A673 (cell line): ENCODE measurements around the gene SERINC2. TPM values are rescaled to one million over a fixed set of nuclear protein-coding genes. Genes with fewer than 3 reads are reported as not detected.
"Not testable (repeated sequence)": the region's sequence is repeated elsewhere in the genome, so short reads cannot be mapped to it uniquely, and the experiment has no call there.

Experiments used
- BruUV-seq: library from RNA; stranded (reverse); fragments of 400-500 nt; replicated peaks from 2 replicates; lab custom pipeline; 2021; lab: Mats Ljungman, UMichigan
- CTCF ChIA-PET: fragments of 300-600 bp; sonication (Branson Sonifier 250); formaldehyde crosslinking; loops from one replicate; lab custom pipeline; 2022; ENCODE audit warnings: antibody characterized with exemption; lab: Charles Lee
- POLR2A ChIA-PET: fragments of 300-600 bp; sonication (Branson Sonifier 250); formaldehyde crosslinking; loops from one replicate; lab custom pipeline; 2022; ENCODE audit warnings: antibody characterized with exemption; ENCODE audit not compliant: low non-redundant PET; lab: Charles Lee
- DNase-seq: peaks from one replicate; pipeline ENCODE4 v3.0.0-alpha.2; 2015; ENCODE audit warnings: low spot score
- H3K27ac ChIP-seq: fragments of 200-600 bp; sonication (generic); 2 replicates; pipeline ENCODE4 v1.5.1; 2016; ENCODE audit warnings: mixed run types, low read depth, mild to moderate bottlenecking, mixed read lengths, antibody characterized with exemption, low read length; ENCODE audit not compliant: poor library complexity, severe bottlenecking
- H3K27me3 ChIP-seq: fragments of 200-600 bp; sonication (generic); replicated peaks from 2 replicates; pipeline ENCODE4 v1.6.1; 2017; ENCODE audit warnings: mixed run types, low read depth, mild to moderate bottlenecking, mixed read lengths, antibody characterized with exemption, low read length; ENCODE audit not compliant: insufficient read depth, poor library complexity
- H3K36me3 ChIP-seq: fragments of 200-600 bp; sonication (generic); 2 replicates; pipeline ENCODE4 v1.6.1; 2016; ENCODE audit warnings: mixed run types, mild to moderate bottlenecking, mixed read lengths, antibody characterized with exemption, low read length; ENCODE audit not compliant: insufficient read depth, poor library complexity, severe bottlenecking
- H3K4me1 ChIP-seq: fragments of 200-600 bp; sonication (generic); 2 replicates; pipeline ENCODE4 v1.6.1; 2017; ENCODE audit warnings: mixed run types, mild to moderate bottlenecking, mixed read lengths, antibody characterized with exemption, low read length; ENCODE audit not compliant: insufficient read depth, poor library complexity, severe bottlenecking
- H3K4me3 ChIP-seq: fragments of 200-600 bp; sonication (generic); 2 replicates; pipeline ENCODE4 v1.5.1; 2016; ENCODE audit warnings: low read depth, mixed run types, mild to moderate bottlenecking, mixed read lengths, low read length; ENCODE audit not compliant: poor library complexity, severe bottlenecking
- H3K9me3 ChIP-seq: fragments of 200-600 bp; sonication (generic); 2 replicates; pipeline ENCODE4 v1.6.1; 2016; ENCODE audit warnings: mixed run types, low read depth, mild to moderate bottlenecking, mixed read lengths, antibody characterized with exemption, low read length; ENCODE audit not compliant: poor library complexity, severe bottlenecking
- CTCF ChIP-seq: fragments of 300-800, 200-600 bp; sonication (generic); conservative IDR thresholded peaks from 2 replicates; pipeline ENCODE4 v1.5.1; 2017; ENCODE audit warnings: low read depth, mild to moderate bottlenecking, antibody characterized with exemption, low read length, moderate library complexity, mixed read lengths
- EZH2 ChIP-seq: fragments of 200-600 bp; sonication (generic); IDR thresholded peaks from 2 replicates; pipeline ENCODE4 v1.6.1; 2017; ENCODE audit warnings: borderline replicate concordance, low read depth, mild to moderate bottlenecking, mixed read lengths, antibody characterized with exemption, low read length; ENCODE audit not compliant: poor library complexity, severe bottlenecking
- intact Hi-C: fragments of 100-400 bp; cut with micrococcal nuclease; formaldehyde crosslinking; loops from one replicate; pipeline ENCODE4 v1.10.0; 2022; ENCODE audit not compliant: unreplicated experiment
- total RNA-seq: library from RNA; stranded (reverse); gene quantifications from 2 replicates; pipeline ENCODE4 v1.2.3, GENCODE V29; 2021

SERINC2 gene
- total RNA-seq, 1 experiment from 2014 or later: 0.30 TPM

- intact Hi-C loops: no loop called here
- Histone ChIP-seq H3K9me3 (no peaks in the 10 kb centered on the region), H3K4me3 (no peak overlapping the region), H3K27me3 (no peaks in the 10 kb centered on the region), H3K4me1 (no peaks in the 10 kb centered on the region), H3K36me3 (no peaks in the 10 kb centered on the region), H3K27ac (no peak overlapping the region)
- no peak for DNase-seq
- ChIA-PET CTCF (no interaction called here), POLR2A (interaction anchor here (0.6 kb wide), 1 partner anchor 330 kb away, joined by 3 read pairs; no protein-coding TSS in a partner anchor)
- BruUV-seq: no TSS peak
- no peak for TF ChIP-seq EZH2
- no peak for TF ChIP-seq CTCF
These were observed 29.0 kb upstream of the SERINC2 start for GRCh38 chr1:31383967-31384366.

GRCh38 chr1:31386576-31387243 is 26.3 kb upstream of the SERINC2 start:
- CTCF ChIA-PET, H3K4me1 ChIP-seq, DNase-seq, BruUV-seq, H3K27me3 ChIP-seq, intact Hi-C loops, H3K9me3 ChIP-seq, H3K4me3 ChIP-seq, H3K36me3 ChIP-seq, H3K27ac ChIP-seq, POLR2A ChIA-PET: not testable (repeated sequence)

- CTCF ChIA-PET: no interaction called here
- H3K4me1 ChIP-seq: no peaks in the 10 kb centered on the region
These were observed 25.4 kb upstream of the SERINC2 start for GRCh38 chr1:31387612-31388011.

More at GRCh38 chr1:31387612-31388011, 25.4 kb upstream of the SERINC2 start:
- Histone ChIP-seq H3K4me3 (no peak overlapping the region), H3K36me3 (no peaks in the 10 kb centered on the region), H3K27me3 (no peaks in the 10 kb centered on the region), H3K27ac (no peak overlapping the region), H3K9me3 (no peaks in the 10 kb centered on the region)
- POLR2A ChIA-PET: interaction anchor here (0.7 kb wide), 1 partner anchor 32 kb away, joined by 12 read pairs; no protein-coding TSS in a partner anchor
- BruUV-seq: no TSS peak
- intact Hi-C loops: no loop called here
- TF ChIP-seq EZH2 (no peak), CTCF (no peak)
- no peak for DNase-seq
